ENCODE measurements around the gene SAMD8.

- TF ChIP-seq CEBPB (IDR thresholded peaks at IDR 0.05; ENCODE audit: borderline replicate concordance in 1 of 2, low read depth in 2 of 2, low read length in 2 of 2) (no peak), BCL11A (IDR thresholded peaks at IDR 0.05; ENCODE audit: low read depth, low read length) (no peak), MXI1 (IDR thresholded peaks at IDR 0.05; ENCODE audit: low read depth, low read length) (no peak), MAX (IDR thresholded peaks at IDR 0.05; ENCODE audit: low read depth, low read length) (no peak), SKIL (IDR thresholded peaks at IDR 0.05; ENCODE audit: low read depth, poor library complexity, severe bottlenecking) (no peak), EP300 (IDR thresholded peaks at IDR 0.05; ENCODE audit: borderline replicate concordance in 1 of 2, control insufficient read depth in 1 of 2, low read depth in 2 of 2, low read length in 2 of 2) (no peak), POLR2A (IDR thresholded peaks at IDR 0.05; ENCODE audit: low read depth, low read length) (no peak), CTCF (IDR thresholded peaks at IDR 0.05 in 2 of 3, conservative IDR thresholded peaks at IDR 0.05 in 1 of 3; ENCODE audit: control insufficient read depth in 2 of 3, extremely low read depth in 1 of 3, insufficient read depth in 1 of 3, low read depth in 3 of 3, low read length in 3 of 3) (no peak), TARDBP (IDR thresholded peaks at IDR 0.05; ENCODE audit: borderline replicate concordance) (no peak), RFX5 (IDR thresholded peaks at IDR 0.05; ENCODE audit: low read depth, low read length) (no peak), CHD4 (IDR thresholded peaks at IDR 0.05) (no peak)
These were observed 31.9 kb upstream of the SAMD8 start for GRCh38 chr10:75079436-75080083.

Data from GM12878 (cell line).